HCT116 (cell line): Measurements from ENCODE around the gene ACTA2. TPM values are rescaled to one million over a fixed set of nuclear protein-coding genes. Genes with fewer than 3 reads are reported as not detected.

ENCODE experiments used
- ATAC-seq: fragments of 200-7000 bp; cut with Tn5 transposase; 2 replicates; pipeline ENCODE4 v1.9.1; 2020; ENCODE audit warnings: mild to moderate bottlenecking, moderate library complexity
- BruUV-seq: library from RNA; stranded (reverse); fragments of 400-500 nt; replicated peaks from 2 replicates; lab custom pipeline; 2021; lab: Mats Ljungman, UMichigan
- CTCF ChIA-PET: fragments of 300-600 bp; sonication (Branson Sonifier 250); formaldehyde crosslinking; loops from one replicate; lab custom pipeline; 2021; ENCODE audit warnings: antibody characterized with exemption; lab: Charles Lee
- POLR2A ChIA-PET: fragments of 300-600, 350-600 bp; sonication (Branson Sonifier 250); formaldehyde crosslinking; loops from one replicate; lab custom pipeline; 2021; ENCODE audit warnings: antibody characterized with exemption; lab: Charles Lee
- RAD21 ChIA-PET, 2 experiments: fragments of 300-600 bp; sonication (Branson Sonifier 250); formaldehyde crosslinking; loops; one replicate each; lab custom pipeline; 2023; ENCODE audit warnings: low total read pairs in 2 of 2; ENCODE audit not compliant: uncharacterized antibody in 2 of 2, unreplicated experiment in 2 of 2, low non-redundant PET in 1 of 2; lab: Charles Lee
- DNase-seq: peaks from one replicate; pipeline ENCODE4 v3.0.0-alpha.2; 2010; ENCODE audit warnings: low read depth, low spot score
- H2AFZ ChIP-seq: fragments of 200-600 bp; shearing (Covaris generic), sonication (generic); 2 replicates; pipeline ENCODE4 v1.6.1; 2017; ENCODE audit warnings: low read depth, mixed run types, mixed read lengths, antibody characterized with exemption, low read length; ENCODE audit not compliant: poor library complexity, severe bottlenecking
- H3K27ac ChIP-seq: 2 replicates; pipeline ENCODE4 v1.5.1; 2012; ENCODE audit warnings: low read depth, low read length
- H3K27me3 ChIP-seq: fragments of 200-600 bp; sonication (generic); 2 replicates; pipeline ENCODE4 v1.6.1; 2016; ENCODE audit warnings: mixed run types, low read length, mixed read lengths; ENCODE audit not compliant: insufficient read depth
- H3K36me3 ChIP-seq, 2 experiments: fragments of 200-500 bp in 1 of 2; fragments of 200-600 bp in 1 of 2; sonication (Bioruptor generic) in 1 of 2; sonication (generic) in 1 of 2; 2 replicates each; pipeline versions ENCODE4 v1.5.1 to v1.6.1; 2014 to 2016; ENCODE audit warnings: low read length in 2 of 2, inconsistent platforms in 1 of 2, mixed read lengths in 1 of 2, mixed run types in 1 of 2; ENCODE audit not compliant: insufficient read depth in 2 of 2, control insufficient read depth in 1 of 2
- H3K4me1 ChIP-seq, 2 experiments: fragments of 200-600 bp in 1 of 2; sonication (generic) in 1 of 2; 2 replicates each; pipeline versions ENCODE4 v1.5.1 to v1.6.1; 2012 to 2017; ENCODE audit warnings: low read length in 2 of 2, inconsistent platforms in 1 of 2, mild to moderate bottlenecking in 1 of 2, mixed read lengths in 1 of 2, mixed run types in 1 of 2, moderate library complexity in 1 of 2; ENCODE audit not compliant: insufficient read depth in 2 of 2, control insufficient read depth in 1 of 2
- H3K4me2 ChIP-seq: fragments of 200-600 bp; sonication (generic); 2 replicates; pipeline ENCODE4 v1.6.1; 2017; ENCODE audit warnings: mixed run types, low read length, mixed read lengths
- H3K4me3 ChIP-seq, 2 experiments: fragments of 200-600 bp in 1 of 2; sonication (generic) in 1 of 2; replicated peaks in 1 of 2; 2 replicates each; pipeline ENCODE4 v1.5.1; 2011 to 2016; ENCODE audit warnings: low read length in 2 of 2, control low read depth in 1 of 2, low read depth in 1 of 2, mild to moderate bottlenecking in 1 of 2, mixed read lengths in 1 of 2, mixed run types in 1 of 2
- H3K79me2 ChIP-seq: fragments of 200-600 bp; sonication (generic); 2 replicates; pipeline ENCODE4 v1.6.1; 2017; ENCODE audit warnings: mild to moderate bottlenecking, mixed run types, low read length, moderate library complexity, mixed read lengths; ENCODE audit not compliant: insufficient read depth
- H3K9ac ChIP-seq: fragments of 200-600 bp; sonication (generic); 2 replicates; pipeline ENCODE4 v1.6.1; 2016; ENCODE audit warnings: low read length, mixed read lengths
- H3K9me2 ChIP-seq: fragments of 200-600 bp; sonication (generic), shearing (Covaris generic); 2 replicates; pipeline ENCODE4 v1.6.1; 2017; ENCODE audit warnings: mixed run types, mild to moderate bottlenecking, moderate library complexity; ENCODE audit not compliant: insufficient read depth
- H3K9me3 ChIP-seq, 2 experiments: fragments of 200-500 bp in 1 of 2; fragments of 200-600 bp in 1 of 2; sonication (Bioruptor generic) in 1 of 2; sonication (generic) in 1 of 2; 2 replicates each; pipeline ENCODE4 v1.6.1; 2014 to 2017; ENCODE audit warnings: low read length in 2 of 2, mixed read lengths in 2 of 2, inconsistent platforms in 1 of 2, low read depth in 1 of 2, mild to moderate bottlenecking in 1 of 2, mixed run types in 1 of 2, moderate library complexity in 1 of 2; ENCODE audit not compliant: control insufficient read depth in 1 of 2, insufficient read depth in 1 of 2
- H4K20me1 ChIP-seq: fragments of 200-600 bp; sonication (generic), shearing (Covaris generic); 2 replicates; pipeline ENCODE4 v1.6.1; 2017; ENCODE audit warnings: mixed run types, mild to moderate bottlenecking, moderate library complexity; ENCODE audit not compliant: insufficient read depth
- ATF3 ChIP-seq: IDR thresholded peaks from 2 replicates; pipeline ENCODE4 v1.6.1; 2012
- EZH2 ChIP-seq: fragments of 200-600 bp; sonication (generic); IDR thresholded peaks from 2 replicates; pipeline ENCODE4 v1.6.1; 2017; ENCODE audit warnings: antibody characterized with exemption, mixed run types
- EZH2phosphoT487 ChIP-seq: fragments of 200-600 bp; IDR thresholded peaks from 2 replicates; pipeline ENCODE4 v1.6.1; 2018; ENCODE audit warnings: antibody characterized with exemption, borderline replicate concordance
- SP1 ChIP-seq: IDR thresholded peaks from 2 replicates; pipeline ENCODE4 v1.6.1; 2012; ENCODE audit warnings: low read depth
- SRF ChIP-seq: IDR thresholded peaks from 2 replicates; pipeline ENCODE4 v1.6.1; 2012; ENCODE audit warnings: low read depth
- YY1 ChIP-seq: IDR thresholded peaks from 2 replicates; pipeline ENCODE4 v1.6.1; 2011; ENCODE audit warnings: low read length, low read depth, moderate library complexity, mild to moderate bottlenecking; ENCODE audit not compliant: insufficient replicate concordance; ENCODE audit errors: extremely low read depth
- intact Hi-C: fragments of 100-400 bp; cut with micrococcal nuclease; formaldehyde crosslinking; loops from 2 replicates; pipeline ENCODE4 v1.10.0; 2022
- total RNA-seq: library from RNA; stranded (reverse); gene quantifications from one replicate; pipeline ENCODE4 v1.2.1, GENCODE V29; 2021; ENCODE audit not compliant: unreplicated experiment
- TF ChIP-seq, protein P1 (sequence below), 3 experiments: fragments of 200-600 bp in 1 of 3; sonication (generic) in 1 of 3; IDR thresholded peaks in 2 of 3; conservative IDR thresholded peaks in 1 of 3; 2 replicates each; pipeline ENCODE4 v1.5.1; 2012 to 2017; ENCODE audit warnings: low read depth in 2 of 3, low read length in 2 of 3, antibody characterized with exemption in 1 of 3, borderline replicate concordance in 1 of 3, control low read depth in 1 of 3, mild to moderate bottlenecking in 1 of 3, mixed read lengths in 1 of 3, mixed run types in 1 of 3, moderate library complexity in 1 of 3; ENCODE audit not compliant: insufficient read depth in 1 of 3

Gene ACTA2
- total RNA-seq, 1 experiment from 2014 or later, result 9.4 TPM

- Histone ChIP-seq H3K27ac (no peak overlapping the region), H3K4me1 (no peaks in the 10 kb centered on the region), H3K4me2 (no peak overlapping the region), H3K9ac (no peak overlapping the region), H4K20me1 (no peaks in the 10 kb centered on the region), H3K4me3 (no peak overlapping the region), H3K9me3 (no peaks in the 10 kb centered on the region), H2AFZ (no peak overlapping the region), H3K27me3 (no peaks in the 10 kb centered on the region), H3K9me2 (no peaks in the 10 kb centered on the region), H3K36me3 (0 out of 4 replicates have a peak, but pooled peaks cover 0 to 5% of the 10 kb centered on the region in 2 experiments), H3K79me2 (no peaks in the 10 kb centered on the region)
- ATAC-seq, result no peak
- intact Hi-C loops, result no loop called here
- POLR2A ChIA-PET, result no interaction called here
- no peak for DNase-seq
- RAD21 ChIA-PET, result no interaction called here
- BruUV-seq, result no TSS peak
- CTCF ChIA-PET, result interaction anchor here (3.5 kb wide), 1 partner anchor 14 kb away, joined by 12 read pairs; no protein-coding TSS in a partner anchor
- no peak for TF ChIP-seq YY1
- TF ChIP-seq SRF, result no peak
- TF ChIP-seq EZH2, result no peak
- no peak for TF ChIP-seq ATF3
- TF ChIP-seq SP1, result no peak
- TF ChIP-seq, protein P1, sequence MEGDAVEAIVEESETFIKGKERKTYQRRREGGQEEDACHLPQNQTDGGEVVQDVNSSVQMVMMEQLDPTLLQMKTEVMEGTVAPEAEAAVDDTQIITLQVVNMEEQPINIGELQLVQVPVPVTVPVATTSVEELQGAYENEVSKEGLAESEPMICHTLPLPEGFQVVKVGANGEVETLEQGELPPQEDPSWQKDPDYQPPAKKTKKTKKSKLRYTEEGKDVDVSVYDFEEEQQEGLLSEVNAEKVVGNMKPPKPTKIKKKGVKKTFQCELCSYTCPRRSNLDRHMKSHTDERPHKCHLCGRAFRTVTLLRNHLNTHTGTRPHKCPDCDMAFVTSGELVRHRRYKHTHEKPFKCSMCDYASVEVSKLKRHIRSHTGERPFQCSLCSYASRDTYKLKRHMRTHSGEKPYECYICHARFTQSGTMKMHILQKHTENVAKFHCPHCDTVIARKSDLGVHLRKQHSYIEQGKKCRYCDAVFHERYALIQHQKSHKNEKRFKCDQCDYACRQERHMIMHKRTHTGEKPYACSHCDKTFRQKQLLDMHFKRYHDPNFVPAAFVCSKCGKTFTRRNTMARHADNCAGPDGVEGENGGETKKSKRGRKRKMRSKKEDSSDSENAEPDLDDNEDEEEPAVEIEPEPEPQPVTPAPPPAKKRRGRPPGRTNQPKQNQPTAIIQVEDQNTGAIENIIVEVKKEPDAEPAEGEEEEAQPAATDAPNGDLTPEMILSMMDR (IDR thresholded peaks at IDR 0.05 in 2 of 3, conservative IDR thresholded peaks at IDR 0.05 in 1 of 3; ENCODE audit: borderline replicate concordance in 1 of 3, insufficient read depth in 1 of 3, low read depth in 2 of 3, low read length in 2 of 3), result no peak
- TF ChIP-seq EZH2phosphoT487, result no peak
Measured at GRCh38 chr10:88918191-88918905, 34.2 kb downstream of the ACTA2 start.
